GM12891 (cell line): ENCODE data around the gene FBXL17.

ENCODE experiments used
- PAX5 ChIP-seq: IDR thresholded peaks from 2 replicates; pipeline ENCODE4 v1.6.1; 2011; ENCODE audit warnings: low read length, moderate library complexity, mild to moderate bottlenecking; ENCODE audit not compliant: insufficient read depth, severe bottlenecking
- POLR2A ChIP-seq: IDR thresholded peaks from 2 replicates; pipeline ENCODE4 v1.6.1; 2011; ENCODE audit warnings: low read depth, low read length, control low read depth
- POLR2AphosphoS5 ChIP-seq: IDR thresholded peaks from 2 replicates; pipeline ENCODE4 v1.6.1; 2011; ENCODE audit warnings: low read depth, low read length, control low read depth
- SPI1 ChIP-seq: IDR thresholded peaks from 2 replicates; pipeline ENCODE4 v1.6.1; 2011; ENCODE audit warnings: low read depth, low read length, control low read depth
- TAF1 ChIP-seq: IDR thresholded peaks from 2 replicates; pipeline ENCODE4 v1.6.1; 2011; ENCODE audit warnings: low read depth, low read length, control low read depth

DNA sequence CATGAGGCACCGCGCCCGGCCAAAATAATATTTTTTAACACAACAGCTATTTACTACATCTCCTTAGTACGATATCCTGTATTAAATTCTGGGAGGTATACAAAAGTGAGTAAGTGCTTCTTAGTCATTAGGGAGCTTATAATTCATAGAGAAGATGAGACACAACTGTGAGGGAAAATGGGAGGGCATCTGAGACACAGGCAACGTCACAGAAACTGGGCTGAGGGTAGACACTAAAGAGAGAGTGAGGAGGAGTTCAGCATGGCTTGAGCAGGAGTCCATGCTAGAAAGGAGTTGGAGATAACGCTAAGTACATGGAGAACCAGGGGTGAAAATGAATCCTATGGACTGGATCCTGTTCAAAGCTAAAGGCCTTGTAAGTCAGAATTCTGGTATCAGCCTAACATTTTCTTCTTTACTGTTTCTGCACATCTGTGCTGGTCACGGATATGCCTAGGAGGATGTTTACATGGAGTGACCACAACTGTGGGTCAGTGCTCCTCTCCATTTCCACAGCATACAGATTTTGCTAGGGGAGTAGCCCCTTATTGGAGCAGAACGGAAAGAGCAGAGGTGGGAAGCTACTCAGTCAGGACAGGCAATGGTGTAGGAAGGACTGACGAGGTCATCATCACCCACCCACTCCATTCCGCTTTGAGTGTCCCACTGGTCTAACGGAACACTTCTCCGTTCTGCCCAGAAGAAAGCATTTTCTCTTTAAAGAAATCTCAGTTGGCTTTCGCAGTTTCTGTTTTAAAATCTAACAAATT, 400.8 kb downstream of the FBXL17 start:
- TF ChIP-seq POLR2A, result no peak
- TF ChIP-seq TAF1, result no peak
- no peak for TF ChIP-seq POLR2AphosphoS5
- TF ChIP-seq PAX5, result no peak
- no peak for TF ChIP-seq SPI1
